LHCN-M2 (cell line): ENCODE measurements around the gene EVPL. TPM values are rescaled to one million over a fixed set of nuclear protein-coding genes. Genes with fewer than 3 reads are reported as not detected.
"Not testable (repeated sequence)": the region's sequence is repeated elsewhere in the genome, so short reads cannot be mapped to it uniquely, and the experiment has no call there.

Experiments used
- DNase-seq: peaks from one replicate; pipeline ENCODE4 v3.0.0-alpha.2; 2012; ENCODE audit warnings: low read depth
- total RNA-seq: library from RNA; depleted of rRNA; stranded (reverse); fragments of >200 nt; gene quantifications from 2 replicates; pipeline ENCODE4 v1.2.3, GENCODE V29; 2014

Gene EVPL
- total RNA-seq, 1 experiment from 2014 or later: not detected

- DNase-seq: no peak
Observed at GRCh38 chr17:76048025-76048605, 21.0 kb upstream of the EVPL start.

GRCh38 chr17:76046064-76046463 lies 19.0 kb upstream of the EVPL start:
- no peak for DNase-seq

GRCh38 chr17:76044475-76045007 lies 17.4 kb upstream of the EVPL start:
- DNase-seq: not testable (repeated sequence)

- DNase-seq: not testable (repeated sequence)
Observed at GRCh38 chr17:76042868-76043267, 15.8 kb upstream of the EVPL start.

GRCh38 chr17:76040376-76040775 lies 13.3 kb upstream of the EVPL start:
- DNase-seq: no peak

- no peak for DNase-seq
Observed at GRCh38 chr17:76039121-76039520, 12.0 kb upstream of the EVPL start.

GRCh38 chr17:76038050-76038449 lies 10.9 kb upstream of the EVPL start:
- peak; percentile 25 for DNase-seq

GRCh38 chr17:76036497-76037261 lies 9.6 kb upstream of the EVPL start:
- DNase-seq: no peak

- no peak for DNase-seq
Observed at GRCh38 chr17:76034428-76035350, 7.6 kb upstream of the EVPL start.

- DNase-seq: no peak
Observed at GRCh38 chr17:76033139-76033538, 6.0 kb upstream of the EVPL start.

GRCh38 chr17:76032780-76033108 lies 5.6 kb upstream of the EVPL start:
- DNase-seq: no peak

- no peak for DNase-seq
Observed at GRCh38 chr17:76032073-76032779, 5.1 kb upstream of the EVPL start.

GRCh38 chr17:76026714-76027158 lies 370 bp downstream of the EVPL start:
- no peak for DNase-seq

- DNase-seq: no peak
Observed at GRCh38 chr17:76025294-76025693, 1.8 kb downstream of the EVPL start.

GRCh38 chr17:76024353-76024752 lies 2.8 kb downstream of the EVPL start:
- no peak for DNase-seq

GRCh38 chr17:76023900-76024237 lies 3.2 kb downstream of the EVPL start:
- DNase-seq: no peak

- DNase-seq: no peak
Observed at GRCh38 chr17:76022973-76023899, 3.9 kb downstream of the EVPL start.

- DNase-seq: no peak
Observed at GRCh38 chr17:76022285-76022684, 4.8 kb downstream of the EVPL start.

GRCh38 chr17:76019833-76020467 lies 7.2 kb downstream of the EVPL start:
- DNase-seq: no peak

GRCh38 chr17:76018801-76019200 lies 8.3 kb downstream of the EVPL start:
- no peak for DNase-seq
